Keratinocyte (primary cell): ENCODE measurements around the gene SLC39A13. TPM values are rescaled to one million over a fixed set of nuclear protein-coding genes. Genes with fewer than 3 reads are reported as not detected.

Experiments used
- DNase-seq: peaks from one replicate; pipeline ENCODE4 v3.0.0-alpha.2; 2011; ENCODE audit warnings: low read depth, missing footprints, low spot score
- FAIRE-seq: peaks from 2 replicates; lab custom pipeline; 2011; peaks lifted over from hg19 to GRCh38; lab: Jason Lieb, UNC
- H2AFZ ChIP-seq: 2 replicates; pipeline ENCODE4 v1.6.0; 2012; ENCODE audit warnings: low read length, control low read depth, inconsistent platforms; ENCODE audit not compliant: control insufficient read depth
- H3K27ac ChIP-seq: 2 replicates; pipeline ENCODE4 v1.5.1; 2011; ENCODE audit warnings: low read length; ENCODE audit not compliant: control insufficient read depth, insufficient read depth
- H3K27me3 ChIP-seq: 3 replicates; pipeline ENCODE4 v1.6.0; 2011; ENCODE audit warnings: low read length; ENCODE audit not compliant: control insufficient read depth, insufficient read depth; ENCODE audit errors: extremely low read depth
- H3K36me3 ChIP-seq, 2 experiments: 2 replicates in 1 of 2; 3 replicates in 1 of 2; pipeline ENCODE4 v1.5.1; 2011; ENCODE audit warnings: low read length in 2 of 2, mild to moderate bottlenecking in 1 of 2; ENCODE audit not compliant: control insufficient read depth in 2 of 2, insufficient read depth in 2 of 2; ENCODE audit errors: extremely low read depth in 1 of 2
- H3K4me1 ChIP-seq: 3 replicates; pipeline ENCODE4 v1.5.1; 2011; ENCODE audit warnings: low read length; ENCODE audit not compliant: control insufficient read depth, insufficient read depth; ENCODE audit errors: extremely low read depth
- H3K4me2 ChIP-seq: 3 replicates; pipeline ENCODE4 v1.6.0; 2011; ENCODE audit warnings: low read depth, low read length; ENCODE audit not compliant: control insufficient read depth, insufficient read depth; ENCODE audit errors: extremely low read depth
- H3K4me3 ChIP-seq, 3 experiments: fragments of 200-600 bp in 1 of 3; sonication (generic) in 1 of 3; 2 replicates in 2 of 3; 3 replicates in 1 of 3; pipeline ENCODE4 v1.5.1; 2011 to 2016; ENCODE audit warnings: low read length in 3 of 3, mild to moderate bottlenecking in 3 of 3, control low read depth in 2 of 3, inconsistent platforms in 1 of 3, low read depth in 1 of 3, mixed read lengths in 1 of 3, mixed run types in 1 of 3, moderate library complexity in 1 of 3; ENCODE audit not compliant: control insufficient read depth in 2 of 3, insufficient read depth in 2 of 3; ENCODE audit errors: extremely low read depth in 1 of 3
- H3K79me2 ChIP-seq: 2 replicates; pipeline ENCODE4 v1.6.0; 2012; ENCODE audit warnings: low read length; ENCODE audit not compliant: control insufficient read depth, insufficient read depth
- H3K9ac ChIP-seq: 3 replicates; pipeline ENCODE4 v1.6.0; 2011; ENCODE audit warnings: low read length; ENCODE audit not compliant: control insufficient read depth, insufficient read depth; ENCODE audit errors: extremely low read depth
- H3K9me1 ChIP-seq: 3 replicates; pipeline ENCODE4 v1.6.0; 2011; ENCODE audit warnings: low read length; ENCODE audit not compliant: control insufficient read depth, insufficient read depth; ENCODE audit errors: extremely low read depth
- H3K9me3 ChIP-seq: 2 replicates; pipeline ENCODE4 v1.5.1; 2012; ENCODE audit warnings: low read depth, low read length; ENCODE audit not compliant: control insufficient read depth
- H4K20me1 ChIP-seq: 3 replicates; pipeline ENCODE4 v1.6.0; 2011; ENCODE audit warnings: low read length; ENCODE audit not compliant: control insufficient read depth, insufficient read depth; ENCODE audit errors: extremely low read depth
- EZH2 ChIP-seq: IDR thresholded peaks from one replicate; pipeline ENCODE4 v1.6.1; 2012; ENCODE audit warnings: inconsistent platforms, mild to moderate bottlenecking, low read length, moderate library complexity
- dilution Hi-C: fragments of 300-500 bp; cut with MboI; formaldehyde crosslinking; loops from one replicate; pipeline ENCODE4 v1.7.0; 2020; ENCODE audit warnings: low sequenced_read_pairs; ENCODE audit not compliant: extremely low pct_ligation_motif_present
- polyA plus RNA-seq, 5 experiments: library from polyadenylated mRNA; depleted of rRNA in 3 of 5; stranded (reverse) in 3 of 5; stranded (forward) in 1 of 5; unstranded in 1 of 5; fragments of >200 nt; gene quantifications; 1 replicate in 1 of 5; 2 replicates in 3 of 5; 3 replicates in 1 of 5; pipeline versions ENCODE4 v1.2.1 to v1.2.3, GENCODE V29; 2011 to 2012; ENCODE audit warnings: missing spikeins in 2 of 5, low read depth in 1 of 5, low replicate concordance in 1 of 5
- TF ChIP-seq, protein P1 (sequence below), 3 experiments: IDR thresholded peaks in 1 of 3; conservative IDR thresholded peaks in 1 of 3; optimal IDR thresholded peaks in 1 of 3; 2 replicates in 2 of 3; 3 replicates in 1 of 3; pipeline versions ENCODE3 to v1.5.1; 2011; ENCODE audit warnings: low read length in 3 of 3, mild to moderate bottlenecking in 3 of 3, moderate library complexity in 2 of 3, control low read depth in 1 of 3, inconsistent platforms in 1 of 3; ENCODE audit not compliant: insufficient read depth in 2 of 3; ENCODE audit errors: extremely low read depth in 1 of 3

Gene SLC39A13
- polyA plus RNA-seq, 1 donor (not counting 4 experiments of a cell fraction or from before 2014, with no cell fraction given): 35.3 TPM

- H3K4me3 ChIP-seq: no peak overlapping the region
- H4K20me1 ChIP-seq: no peaks in the 10 kb centered on the region
- DNase-seq (no peak), FAIRE-seq (no peak)
- no peak overlapping the region for H2AFZ ChIP-seq
- no peak overlapping the region for H3K9ac ChIP-seq
- dilution Hi-C loops: no loop called here
- peaks cover 6% of the 10 kb centered on the region for H3K4me1 ChIP-seq
- no peaks in the 10 kb centered on the region for H3K27me3 ChIP-seq
- no peak overlapping the region for H3K4me2 ChIP-seq
- H3K79me2 ChIP-seq: no peaks in the 10 kb centered on the region
- no peak for TF ChIP-seq EZH2
- TF ChIP-seq, protein P1, sequence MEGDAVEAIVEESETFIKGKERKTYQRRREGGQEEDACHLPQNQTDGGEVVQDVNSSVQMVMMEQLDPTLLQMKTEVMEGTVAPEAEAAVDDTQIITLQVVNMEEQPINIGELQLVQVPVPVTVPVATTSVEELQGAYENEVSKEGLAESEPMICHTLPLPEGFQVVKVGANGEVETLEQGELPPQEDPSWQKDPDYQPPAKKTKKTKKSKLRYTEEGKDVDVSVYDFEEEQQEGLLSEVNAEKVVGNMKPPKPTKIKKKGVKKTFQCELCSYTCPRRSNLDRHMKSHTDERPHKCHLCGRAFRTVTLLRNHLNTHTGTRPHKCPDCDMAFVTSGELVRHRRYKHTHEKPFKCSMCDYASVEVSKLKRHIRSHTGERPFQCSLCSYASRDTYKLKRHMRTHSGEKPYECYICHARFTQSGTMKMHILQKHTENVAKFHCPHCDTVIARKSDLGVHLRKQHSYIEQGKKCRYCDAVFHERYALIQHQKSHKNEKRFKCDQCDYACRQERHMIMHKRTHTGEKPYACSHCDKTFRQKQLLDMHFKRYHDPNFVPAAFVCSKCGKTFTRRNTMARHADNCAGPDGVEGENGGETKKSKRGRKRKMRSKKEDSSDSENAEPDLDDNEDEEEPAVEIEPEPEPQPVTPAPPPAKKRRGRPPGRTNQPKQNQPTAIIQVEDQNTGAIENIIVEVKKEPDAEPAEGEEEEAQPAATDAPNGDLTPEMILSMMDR (optimal IDR thresholded peaks at IDR 0.05 in 1 of 3, IDR thresholded peaks at IDR 0.05 in 1 of 3, conservative IDR thresholded peaks at IDR 0.05 in 1 of 3; ENCODE audit: extremely low read depth in 1 of 3, insufficient read depth in 2 of 3, low read length in 3 of 3): no peak
- no peak overlapping the region for H3K27ac ChIP-seq
- H3K36me3 ChIP-seq: no peaks in the 10 kb centered on the region
- H3K9me3 ChIP-seq: no peaks in the 10 kb centered on the region
- H3K9me1 ChIP-seq: no peaks in the 10 kb centered on the region
Measured at GRCh38 chr11:47378836-47379170, 29.6 kb upstream of the SLC39A13 start.

DNA sequence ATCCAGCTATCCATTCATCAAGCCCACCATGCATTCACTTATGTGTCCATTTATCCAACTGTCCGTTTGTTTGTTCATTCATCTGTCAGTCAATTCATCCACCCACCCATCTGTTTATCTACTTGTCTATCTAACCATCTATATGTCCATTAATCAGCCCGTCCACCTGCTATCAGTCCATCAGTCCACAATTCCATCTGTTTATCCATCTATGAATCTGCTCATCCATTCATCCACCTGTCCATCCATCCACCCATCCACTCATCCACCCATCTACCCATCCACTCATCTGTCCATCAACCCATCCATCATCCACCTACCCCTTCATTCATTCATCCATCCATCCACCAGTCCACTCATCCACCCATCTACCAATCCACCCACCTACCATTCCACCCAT, 29.1 kb upstream of the SLC39A13 start:
- Histone ChIP-seq H3K4me3 (no peak overlapping the region), H3K9me1 (no peaks in the 10 kb centered on the region), H3K9ac (no peak overlapping the region), H3K9me3 (no peaks in the 10 kb centered on the region), H3K36me3 (no peaks in the 10 kb centered on the region), H4K20me1 (no peaks in the 10 kb centered on the region), H3K4me2 (no peak overlapping the region), H3K27me3 (no peaks in the 10 kb centered on the region), H2AFZ (no peak overlapping the region), H3K79me2 (no peaks in the 10 kb centered on the region), H3K4me1 (peaks cover 4% of the 10 kb centered on the region), H3K27ac (no peak overlapping the region)
- no peak for FAIRE-seq
- dilution Hi-C loops: no loop called here
- TF ChIP-seq, protein P1 (optimal IDR thresholded peaks at IDR 0.05 in 1 of 3, IDR thresholded peaks at IDR 0.05 in 1 of 3, conservative IDR thresholded peaks at IDR 0.05 in 1 of 3; ENCODE audit: extremely low read depth in 1 of 3, insufficient read depth in 2 of 3, low read length in 3 of 3): no peak
- no peak for TF ChIP-seq EZH2
- no peak for DNase-seq
